Nephron progenitor cell (in vitro differentiated cells): ENCODE results near the gene KCNJ3.

Source experiments
- DNase-seq: peaks from one replicate; pipeline ENCODE4 v3.0.0; 2021
- H3K27ac Mint-ChIP-seq: 2 replicates; pipeline ENCODE4 v1.8.0; 2021; ENCODE audit warnings: mild to moderate bottlenecking, moderate library complexity, mixed read lengths
- H3K27me3 Mint-ChIP-seq: 2 replicates; pipeline ENCODE4 v1.8.0; 2021; ENCODE audit warnings: mild to moderate bottlenecking, low read depth, mixed read lengths; ENCODE audit not compliant: poor library complexity
- H3K36me3 Mint-ChIP-seq: 2 replicates; pipeline ENCODE4 v1.8.0; 2021; ENCODE audit warnings: low read depth, mixed read lengths
- H3K4me1 Mint-ChIP-seq: 2 replicates; pipeline ENCODE4 v1.8.0; 2021; ENCODE audit warnings: mixed read lengths
- H3K4me3 Mint-ChIP-seq: 2 replicates; pipeline ENCODE4 v1.8.0; 2021; ENCODE audit warnings: mild to moderate bottlenecking, moderate library complexity, mixed read lengths
- H3K9me3 Mint-ChIP-seq: 2 replicates; pipeline ENCODE4 v1.8.0; 2021; ENCODE audit warnings: mild to moderate bottlenecking, moderate library complexity, mixed read lengths
- TF ChIP-seq, protein P1 (sequence below): fragments of 200-600 bp; sonication (generic); IDR thresholded peaks from 2 replicates; pipeline ENCODE4 v1.5.0; 2021; ENCODE audit warnings: antibody characterized with exemption

KCNJ3 gene

DNA sequence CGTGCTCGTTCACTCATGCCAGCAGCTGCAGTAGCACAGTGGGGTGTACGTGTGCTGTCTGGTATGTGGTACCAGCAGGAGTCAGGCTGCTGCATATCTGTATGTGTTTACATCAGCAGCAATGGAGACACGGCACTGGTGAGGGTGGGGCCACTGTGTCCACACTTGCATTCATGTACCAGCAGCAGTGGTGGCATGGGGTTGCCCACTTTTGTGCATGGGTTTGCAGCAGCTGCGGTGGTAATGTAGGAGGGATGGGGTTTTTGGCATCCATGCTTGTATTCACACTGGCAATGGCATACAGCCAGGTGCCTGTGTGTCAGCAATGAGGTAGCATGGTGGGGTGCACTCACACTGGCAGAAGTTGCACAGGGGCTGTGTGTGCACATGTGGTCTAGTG, 187.8 kb downstream of the KCNJ3 start:
- H3K36me3 Mint-ChIP-seq: no peaks in the 10 kb centered on the region
- TF ChIP-seq, protein P1, sequence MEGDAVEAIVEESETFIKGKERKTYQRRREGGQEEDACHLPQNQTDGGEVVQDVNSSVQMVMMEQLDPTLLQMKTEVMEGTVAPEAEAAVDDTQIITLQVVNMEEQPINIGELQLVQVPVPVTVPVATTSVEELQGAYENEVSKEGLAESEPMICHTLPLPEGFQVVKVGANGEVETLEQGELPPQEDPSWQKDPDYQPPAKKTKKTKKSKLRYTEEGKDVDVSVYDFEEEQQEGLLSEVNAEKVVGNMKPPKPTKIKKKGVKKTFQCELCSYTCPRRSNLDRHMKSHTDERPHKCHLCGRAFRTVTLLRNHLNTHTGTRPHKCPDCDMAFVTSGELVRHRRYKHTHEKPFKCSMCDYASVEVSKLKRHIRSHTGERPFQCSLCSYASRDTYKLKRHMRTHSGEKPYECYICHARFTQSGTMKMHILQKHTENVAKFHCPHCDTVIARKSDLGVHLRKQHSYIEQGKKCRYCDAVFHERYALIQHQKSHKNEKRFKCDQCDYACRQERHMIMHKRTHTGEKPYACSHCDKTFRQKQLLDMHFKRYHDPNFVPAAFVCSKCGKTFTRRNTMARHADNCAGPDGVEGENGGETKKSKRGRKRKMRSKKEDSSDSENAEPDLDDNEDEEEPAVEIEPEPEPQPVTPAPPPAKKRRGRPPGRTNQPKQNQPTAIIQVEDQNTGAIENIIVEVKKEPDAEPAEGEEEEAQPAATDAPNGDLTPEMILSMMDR: no peak
- H3K27me3 Mint-ChIP-seq: peaks cover 5% of the 10 kb centered on the region
- H3K4me3 Mint-ChIP-seq: no peak overlapping the region
- H3K9me3 Mint-ChIP-seq: peaks cover 7% of the 10 kb centered on the region
- no peak for DNase-seq
- no peaks in the 10 kb centered on the region for H3K4me1 Mint-ChIP-seq
- no peak overlapping the region for H3K27ac Mint-ChIP-seq

DNA sequence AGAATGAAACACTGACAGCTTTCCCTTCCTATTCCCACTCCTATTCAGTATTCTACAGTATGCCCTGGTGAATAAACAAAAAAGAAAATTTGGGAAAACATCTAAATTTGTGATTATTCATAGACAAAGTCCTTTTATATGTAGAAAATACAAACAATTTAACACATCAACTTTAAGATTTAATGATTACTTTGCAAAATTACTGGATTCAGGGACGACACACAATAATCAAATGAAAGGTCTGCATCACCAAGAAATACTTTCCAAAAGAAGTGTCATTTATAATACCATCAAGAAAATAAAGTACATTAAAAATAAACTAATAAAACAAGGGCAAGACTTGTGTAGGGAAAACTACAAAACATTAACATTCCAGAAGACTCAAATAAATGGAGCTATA, 199.8 kb downstream of the KCNJ3 start:
- Mint-ChIP-seq H3K36me3 (no peaks in the 10 kb centered on the region), H3K27me3 (peaks cover under 1% of the 10 kb centered on the region), H3K4me3 (no peak overlapping the region), H3K4me1 (no peaks in the 10 kb centered on the region), H3K27ac (no peak overlapping the region), H3K9me3 (no peaks in the 10 kb centered on the region)
- no peak for DNase-seq
- TF ChIP-seq, protein P1: no peak

DNA sequence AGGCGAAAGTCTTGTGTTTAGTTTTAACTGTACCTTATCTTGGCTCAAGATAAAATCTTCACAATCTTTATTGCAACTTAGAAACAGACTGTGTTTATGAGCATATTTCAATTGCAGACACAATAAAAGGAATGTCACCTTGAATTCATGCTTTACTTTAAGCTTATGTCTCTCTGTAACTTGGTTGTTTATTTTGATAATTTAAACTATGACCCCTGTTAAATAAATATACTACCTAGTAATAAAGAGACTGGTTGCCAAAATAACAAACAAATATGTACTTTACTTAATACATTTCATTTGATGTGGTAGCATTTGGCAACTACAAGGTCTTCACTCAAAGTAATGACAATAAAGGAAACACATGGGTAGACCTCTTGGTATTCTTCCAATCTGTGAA, 202.6 kb downstream of the KCNJ3 start:
- no peak for DNase-seq
- no peak overlapping the region for H3K27ac Mint-ChIP-seq
- H3K36me3 Mint-ChIP-seq: no peaks in the 10 kb centered on the region
- H3K9me3 Mint-ChIP-seq: no peaks in the 10 kb centered on the region
- peaks cover 4% of the 10 kb centered on the region for H3K27me3 Mint-ChIP-seq
- H3K4me1 Mint-ChIP-seq: no peaks in the 10 kb centered on the region
- H3K4me3 Mint-ChIP-seq: no peak overlapping the region
- TF ChIP-seq, protein P1: no peak
